Cardiac septum (tissue), 1 donor: ENCODE results near the gene ARHGAP29. TPM values are rescaled to one million over a fixed set of nuclear protein-coding genes. Genes with fewer than 3 reads are reported as not detected.

Experiments
- DNase-seq: peaks from one replicate; pipeline ENCODE4 v3.0.0-alpha.2; 2020; ENCODE audit warnings: low spot score
- intact Hi-C: fragments of 100-400 bp; cut with DNase I; formaldehyde crosslinking; loops from one replicate; pipeline ENCODE4 v1.14.0; 2022
- total RNA-seq: library from RNA; stranded (reverse); fragmentation: NEBNext Ultra II Directional; extraction: Animal tissue kit (Norgen Biotek cat#: 25700); gene quantifications from one replicate; pipeline ENCODE4 v1.2.1, GENCODE V29; 2021
- donor health status: DM: no; HTN: no; CAD: no.

The ARHGAP29 gene
- total RNA-seq, 1 donor from 2014 or later: 25.5 TPM

- intact Hi-C loops: no loop called here
- no peak for DNase-seq
Measured at GRCh38 chr1:94142022-94142421, 95.4 kb downstream of the ARHGAP29 start.

- no peak for DNase-seq
- intact Hi-C loops: no loop called here
Measured at GRCh38 chr1:94132111-94132510, 105.3 kb downstream of the ARHGAP29 start.

- intact Hi-C loops: no loop called here
- DNase-seq: no peak
Measured at GRCh38 chr1:94130851-94131595, 106.4 kb downstream of the ARHGAP29 start.

GRCh38 chr1:94126651-94127050, 110.7 kb downstream of the ARHGAP29 start:
- intact Hi-C loops: no loop called here
- no peak for DNase-seq

- intact Hi-C loops: no loop called here
- no peak for DNase-seq
Measured at GRCh38 chr1:94125551-94126514, 111.6 kb downstream of the ARHGAP29 start.

GRCh38 chr1:94124538-94124937, 112.8 kb downstream of the ARHGAP29 start:
- intact Hi-C loops: no loop called here
- no peak for DNase-seq

GRCh38 chr1:94122201-94122970, 115.0 kb downstream of the ARHGAP29 start:
- intact Hi-C loops: no loop called here
- DNase-seq: no peak

Other genes starting within 250 kb of the ARHGAP29 start
- gene ABCA4, start 116.4 kb downstream of the ARHGAP29 start, total RNA-seq: 0.19 TPM
- 49.4 TPM for gene ABCD3, start 180.8 kb upstream of the ARHGAP29 start, total RNA-seq